Measurements from ENCODE around the gene MCF2L2.
A peak's percentile ranks its signal among the peaks of the same experiment; 100 is the strongest.

Gene MCF2L2

GRCh38 chr3:183227586-183227985, 200.8 kb downstream of the MCF2L2 start:
- peak in 1 of 2 donors; percentile 5 for ATAC-seq

- ATAC-seq, result no peak
Measured at GRCh38 chr3:183226333-183226890, 202.0 kb downstream of the MCF2L2 start.

GRCh38 chr3:183224180-183224970, 204.0 kb downstream of the MCF2L2 start:
- peak; percentile 85 to 91 for ATAC-seq

DNA sequence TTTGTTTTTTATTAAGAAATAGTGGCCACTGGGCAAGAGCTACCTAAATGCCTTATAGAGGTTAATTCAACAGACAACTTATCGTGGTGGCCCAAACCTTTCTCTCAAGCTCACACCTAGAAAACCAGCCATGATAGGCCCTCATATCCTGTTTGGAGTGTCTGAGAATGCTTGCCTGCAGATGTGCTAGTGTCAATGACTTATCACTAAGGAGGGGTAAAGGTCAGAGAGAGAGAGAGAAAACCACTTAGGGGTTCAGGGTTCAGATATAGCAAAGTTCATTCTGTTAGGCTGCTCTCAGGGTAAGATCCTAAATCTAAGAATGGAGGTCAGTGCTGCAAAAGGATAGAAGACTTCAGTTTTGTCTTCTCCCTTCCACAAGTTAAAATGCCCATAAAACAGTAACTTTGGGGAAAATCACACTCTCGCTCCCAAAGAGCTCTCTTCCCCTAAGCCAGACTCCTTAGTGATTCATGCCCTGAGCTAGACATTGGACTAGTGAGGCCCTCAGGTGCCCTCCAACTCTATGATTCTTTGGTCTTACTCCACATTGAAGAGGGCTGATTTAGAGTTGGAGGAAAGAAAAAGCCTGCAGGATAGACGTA, 205.7 kb downstream of the MCF2L2 start:
- ATAC-seq, result no peak

DNA sequence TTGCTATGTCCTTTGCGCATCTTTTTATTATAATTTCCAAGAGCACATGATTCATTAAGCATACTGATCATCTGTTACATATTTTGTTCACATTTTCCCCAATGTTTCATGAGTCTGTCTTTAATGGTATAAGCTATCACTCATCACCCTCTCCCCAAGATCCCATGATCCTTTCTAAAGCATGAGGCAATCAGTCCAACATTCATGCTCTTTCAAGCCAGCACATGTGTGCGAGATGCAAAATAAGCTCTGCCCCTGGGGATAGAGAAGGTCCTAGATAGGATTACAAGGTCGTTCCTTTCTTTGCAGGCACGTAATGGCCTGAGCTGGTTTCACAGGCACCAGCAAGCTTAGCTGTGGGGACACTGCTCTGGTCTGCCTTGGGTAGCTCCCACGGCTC, 207.6 kb downstream of the MCF2L2 start:
- no peak for ATAC-seq

DNA sequence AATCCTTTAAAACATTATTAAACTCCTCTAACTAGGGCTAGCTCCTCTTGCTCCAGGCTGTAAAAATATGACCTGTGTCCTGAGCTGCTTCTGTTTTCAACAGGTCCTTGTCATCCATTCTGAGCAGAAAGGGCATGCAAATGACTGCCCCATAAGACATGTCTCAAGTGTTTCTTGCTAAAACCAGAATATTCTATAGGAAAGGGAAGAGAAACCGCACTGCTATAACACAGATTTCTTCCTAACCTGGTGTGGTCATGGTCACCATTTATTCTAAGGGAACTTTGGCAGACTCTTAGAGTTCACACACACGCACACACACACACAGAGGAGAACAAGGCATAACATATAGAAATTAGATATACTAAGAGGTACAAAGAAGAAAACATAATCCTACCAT, 209.6 kb downstream of the MCF2L2 start:
- ATAC-seq, result no peak

GRCh38 chr3:183217548-183218332, 210.7 kb downstream of the MCF2L2 start:
- ATAC-seq, result no peak

GRCh38 chr3:183215591-183216202, 212.7 kb downstream of the MCF2L2 start:
- ATAC-seq, result no peak

GRCh38 chr3:183214277-183214612, 214.2 kb downstream of the MCF2L2 start:
- no peak for ATAC-seq

DNA sequence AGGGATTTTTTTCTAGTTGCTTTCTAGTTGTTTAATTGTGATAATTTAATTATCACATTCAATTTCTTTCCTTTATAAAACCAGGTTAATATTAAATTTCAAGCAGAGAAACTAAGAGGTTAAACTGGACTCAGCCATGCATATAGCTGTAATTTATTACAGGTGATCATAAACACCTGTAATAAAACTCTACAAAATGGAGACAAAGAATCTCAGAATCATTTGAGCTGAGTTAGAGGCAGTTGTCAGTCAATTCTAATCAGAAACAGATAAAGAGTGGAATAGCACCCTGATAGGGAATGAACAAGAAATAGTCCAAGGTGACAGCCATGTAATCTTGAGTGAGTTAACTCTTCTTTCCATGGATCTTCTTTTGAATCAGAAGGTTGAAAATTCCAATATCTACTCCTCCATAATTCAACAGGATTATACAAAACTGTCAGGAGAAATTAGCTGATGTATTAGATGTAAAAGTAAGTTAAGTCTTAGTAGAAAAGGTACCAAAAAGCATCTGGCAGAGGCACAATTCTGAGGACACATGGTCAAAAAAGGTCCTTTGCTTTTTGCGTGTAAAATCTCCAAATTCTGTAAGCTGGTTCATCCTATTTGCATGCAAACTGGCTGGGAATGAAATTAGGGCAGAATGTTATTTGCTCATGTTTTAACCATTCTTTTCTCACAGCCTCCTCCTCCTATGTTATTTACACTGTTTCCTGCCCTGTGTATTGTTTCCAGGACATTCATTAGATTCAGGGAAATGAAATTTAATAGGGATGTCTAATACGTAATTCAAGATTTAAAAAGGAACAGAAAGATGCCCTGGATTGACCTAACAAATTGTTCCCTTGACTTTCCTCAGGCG, 214.8 kb downstream of the MCF2L2 start:
- no peak for ATAC-seq

- ATAC-seq, result no peak
Measured at GRCh38 chr3:183212565-183212964, 215.9 kb downstream of the MCF2L2 start.

DNA sequence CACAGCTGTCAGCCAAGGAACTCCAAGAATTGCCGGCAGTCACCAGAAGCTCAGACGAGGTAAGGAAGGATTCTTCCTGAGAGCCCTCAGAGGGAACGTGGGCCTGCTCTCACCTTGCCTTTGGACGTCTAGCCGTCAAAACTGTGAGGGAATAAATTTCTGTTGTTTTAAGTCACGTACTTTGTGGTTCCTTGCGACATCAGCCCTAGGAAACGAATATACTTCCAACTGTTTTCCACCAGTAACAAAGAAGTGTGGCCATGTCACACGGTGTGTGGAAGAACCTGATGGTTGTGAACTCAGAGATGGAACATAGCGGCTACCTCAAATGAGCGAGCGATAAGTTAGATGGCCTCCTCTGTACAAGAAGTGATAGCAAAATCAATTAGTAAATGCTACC, 216.3 kb downstream of the MCF2L2 start:
- ATAC-seq, result no peak

- ATAC-seq, result no peak
Measured at GRCh38 chr3:183211352-183211751, 217.1 kb downstream of the MCF2L2 start.

DNA sequence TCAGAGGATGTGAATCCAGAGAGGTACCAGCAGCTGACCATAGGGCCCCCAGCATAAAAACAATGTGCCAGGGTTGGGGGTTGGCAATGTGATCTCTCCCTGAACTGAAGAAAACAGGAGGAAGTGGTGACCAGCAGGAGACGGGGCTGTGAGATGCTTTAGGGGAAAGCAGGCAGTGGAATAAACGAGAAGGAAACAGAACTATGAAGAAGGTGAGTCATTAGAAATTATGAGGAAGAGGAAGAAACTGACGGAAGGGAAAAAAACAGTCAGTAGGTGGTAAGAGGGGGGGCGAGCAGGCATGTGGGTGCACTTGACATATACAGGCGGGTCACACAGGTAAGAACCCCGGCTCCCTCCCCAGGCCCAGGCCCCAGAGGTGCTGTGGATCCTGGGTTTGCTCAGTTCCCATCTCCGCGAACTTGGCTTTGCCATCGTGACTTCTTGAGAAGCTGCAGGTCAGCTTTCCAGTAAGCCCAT, 217.5 kb downstream of the MCF2L2 start:
- peak; percentile 68 to 70 for ATAC-seq

- no peak for ATAC-seq
Measured at GRCh38 chr3:183210341-183210740, 218.1 kb downstream of the MCF2L2 start.

- no peak for ATAC-seq
Measured at GRCh38 chr3:183208800-183209199, 219.6 kb downstream of the MCF2L2 start.

DNA sequence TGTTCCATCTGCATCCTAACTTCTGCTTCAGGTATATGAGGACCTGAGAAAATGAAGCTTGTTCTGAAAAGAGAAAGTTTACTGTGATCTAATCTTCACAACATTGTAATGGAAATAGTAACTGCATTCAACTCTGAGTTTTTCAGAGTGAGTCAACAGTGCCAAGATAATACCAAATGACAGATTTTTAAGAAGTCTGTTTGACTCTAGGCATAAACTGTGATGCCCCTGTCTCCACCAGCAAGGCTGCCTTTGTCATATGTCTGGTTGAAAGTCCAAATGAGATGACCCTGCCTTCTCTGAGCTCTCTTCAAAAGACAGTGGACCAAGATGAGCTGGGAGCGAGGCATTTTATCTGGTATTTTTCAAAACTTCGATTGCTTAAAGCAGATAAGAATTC, 220.2 kb downstream of the MCF2L2 start:
- peak; percentile 72 to 75 for ATAC-seq

DNA sequence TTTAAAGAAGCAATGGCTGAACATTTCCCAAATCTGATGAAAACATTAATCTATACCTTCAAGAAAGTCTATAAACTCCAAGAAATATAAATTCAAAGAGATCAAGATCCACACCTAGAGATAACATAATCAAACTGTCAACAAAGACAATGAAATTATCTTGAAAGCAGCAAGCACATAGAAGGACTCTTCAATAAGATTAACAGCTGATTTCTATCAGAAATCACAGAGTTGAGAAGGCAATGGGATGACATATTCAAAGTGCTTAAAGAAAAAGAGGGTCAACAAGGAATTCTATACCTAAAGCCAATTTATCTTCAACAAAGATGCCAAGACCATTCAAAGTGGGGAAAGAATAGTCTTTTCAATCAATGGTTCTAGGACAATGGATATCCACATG, 224.7 kb downstream of the MCF2L2 start:
- no peak for ATAC-seq

GRCh38 chr3:183202004-183202722, 226.3 kb downstream of the MCF2L2 start:
- ATAC-seq, result peak; percentile 85 to 96

DNA sequence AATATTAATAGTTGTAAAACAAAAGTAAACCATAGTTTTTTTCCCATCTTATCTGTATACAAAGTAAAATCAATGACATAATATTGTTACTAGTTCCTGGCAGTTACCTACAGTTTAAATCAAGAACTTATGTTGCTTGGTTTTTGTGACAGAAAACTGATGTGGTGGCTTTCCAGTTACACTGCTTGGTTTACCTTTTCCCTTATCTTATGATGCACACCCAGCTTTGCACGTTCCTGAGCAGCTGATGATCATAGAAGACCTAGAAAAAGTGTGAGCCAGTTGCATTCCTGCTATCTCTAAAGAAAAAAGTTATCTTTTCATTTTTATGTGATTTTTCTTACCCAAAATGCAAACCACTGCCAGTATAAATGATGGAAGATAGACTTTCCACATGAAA, 229.5 kb downstream of the MCF2L2 start:
- ATAC-seq, result no peak

- no peak for ATAC-seq
Measured at GRCh38 chr3:183197734-183198133, 230.7 kb downstream of the MCF2L2 start.
